ENCODE results near the gene FAM107B. TPM values are rescaled to one million over a fixed set of nuclear protein-coding genes. Genes with fewer than 3 reads are reported as not detected.

FAM107B gene
- total and polyA plus RNA-seq, 2 donors (not counting 3 experiments of a cell fraction or from before 2014, with no cell fraction given) = 39.2 to 176 TPM

DNA sequence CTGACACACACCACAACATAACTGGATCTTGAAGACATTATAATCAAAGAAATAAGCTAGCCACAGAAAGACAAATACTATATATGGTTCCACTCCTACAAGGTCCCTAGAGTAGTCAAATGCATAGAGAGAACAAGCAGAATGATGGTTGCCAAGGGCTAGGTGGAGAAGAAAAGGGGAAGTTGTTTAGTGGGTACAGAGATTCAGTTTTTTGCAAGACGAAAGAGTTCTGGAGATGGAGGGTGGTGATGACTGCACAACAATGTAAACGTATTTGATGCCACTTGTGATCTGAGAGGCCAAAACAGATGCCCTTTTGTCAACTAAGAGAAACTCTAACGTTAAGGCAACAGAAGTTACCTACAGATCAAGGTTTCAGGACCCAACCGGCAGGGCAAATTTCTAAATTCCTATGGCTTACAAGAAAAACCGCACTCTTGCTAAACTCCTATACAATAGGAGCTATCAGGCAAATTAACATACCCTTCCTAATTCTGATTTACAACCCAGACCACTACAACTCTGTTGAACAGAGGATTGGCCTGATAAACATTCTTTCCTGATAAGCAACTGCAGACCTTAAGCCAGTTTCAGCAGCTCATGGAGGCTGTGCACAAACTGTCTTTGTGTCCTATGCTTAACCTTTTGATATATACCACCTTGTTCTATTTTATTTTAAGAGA is 69.0 kb downstream of the FAM107B start:
- Histone ChIP-seq H2AFZ (ENCODE audit: low read depth, low read length) (no peak overlapping the region), H3K79me2 (ENCODE audit: control insufficient read depth, insufficient read depth, low read length) (no peaks in the 10 kb centered on the region), H3K27me3 (ENCODE audit: control insufficient read depth in 2 of 2, insufficient read depth in 2 of 2, low read length in 2 of 2) (peaks cover 2 to 4% of the 10 kb centered on the region in 2 experiments), H3K4me2 (ENCODE audit: insufficient read depth, low read length) (no peak overlapping the region), H3K36me3 (ENCODE audit: control insufficient read depth in 2 of 2, extremely low read depth in 1 of 2, insufficient read depth in 2 of 2, low read length in 2 of 2) (no peaks in the 10 kb centered on the region), H3K4me3 (replicated peaks in 1 of 3; ENCODE audit: insufficient read depth in 1 of 3, low read depth in 1 of 3, low read length in 3 of 3) (no peak overlapping the region), H3K9me1 (replicated peaks; ENCODE audit: control insufficient read depth, extremely low read depth, insufficient read depth, low read length) (no peaks in the 10 kb centered on the region), H3K9ac (replicated peaks; ENCODE audit: extremely low read depth, insufficient read depth, low read length) (no peak overlapping the region), H3K27ac (ENCODE audit: insufficient read depth, low read depth, low read length) (no peak overlapping the region), H4K20me1 (replicated peaks; ENCODE audit: control insufficient read depth, extremely low read depth, insufficient read depth, low read length) (no peaks in the 10 kb centered on the region), H3K9me3 (replicated peaks; ENCODE audit: control insufficient read depth, insufficient read depth, low read length) (no peaks in the 10 kb centered on the region), H3K4me1 (ENCODE audit: control insufficient read depth, extremely low read depth, insufficient read depth, low read length) (no peaks in the 10 kb centered on the region)
- FAIRE-seq (no peak), DNase-seq (ENCODE audit: low read depth, low spot score) (no peak)
- ChIA-PET POLR2A (no interaction called here), CTCF (interaction anchor here (0.6 kb wide), 1 partner anchor 10 kb away, joined by 4 read pairs; no protein-coding TSS in a partner anchor)
- intact Hi-C loops (cut with micrococcal nuclease) = no loop called here
- dilution Hi-C loops (cut with MboI; ENCODE audit: extremely low pct_ligation_motif_present, low sequenced_read_pairs) = no loop called here
- BruUV-seq (replicated peaks) = no TSS peak
- TF ChIP-seq MAX (IDR thresholded peaks at IDR 0.05; ENCODE audit: insufficient read depth, insufficient read length) = no peak
- no peak for TF ChIP-seq FOS (IDR thresholded peaks at IDR 0.05; ENCODE audit: borderline replicate concordance, insufficient read depth, low read length)
- no peak for TF ChIP-seq CTCF (IDR thresholded peaks at IDR 0.05; ENCODE audit: extremely low read depth in 1 of 2, insufficient read depth in 1 of 2, low read depth in 1 of 2, low read length in 2 of 2)
- no peak for TF ChIP-seq EZH2 (IDR thresholded peaks at IDR 0.05; ENCODE audit: borderline replicate concordance, low read depth, low read length, severe bottlenecking)
- TF ChIP-seq GATA2 (IDR thresholded peaks at IDR 0.05; ENCODE audit: insufficient read depth, insufficient read length, low read depth, low read length) = no peak
- no peak for TF ChIP-seq POLR2A (IDR thresholded peaks at IDR 0.05; ENCODE audit: low read depth, low read length)
- no peak for TF ChIP-seq MYC (IDR thresholded peaks at IDR 0.05; ENCODE audit: low read depth, low read length)
- no peak for TF ChIP-seq JUN (IDR thresholded peaks at IDR 0.05; ENCODE audit: borderline replicate concordance, insufficient read depth, insufficient read length, low read depth)
- TF ChIP-seq POLR2AphosphoS5 (IDR thresholded peaks at IDR 0.05; ENCODE audit: insufficient read depth, low read depth, low read length) = no peak

All from endothelial cell of umbilical vein (primary cell).